K562 (cell line): ENCODE measurements around the gene DALRD3. TPM values are rescaled to one million over a fixed set of nuclear protein-coding genes. Genes with fewer than 3 reads are reported as not detected.
A peak's percentile ranks its signal among the peaks of the same experiment; 100 is the strongest.
"Not testable (repeated sequence)": the region's sequence is repeated elsewhere in the genome, so short reads cannot be mapped to it uniquely, and the experiment has no call there.

Source experiments
- ATAC-seq: fragments of 200-7000 bp; cut with Tn5 transposase; 3 replicates; pipeline ENCODE4 v1.9.1; 2020; ENCODE audit warnings: moderate library complexity
- BruUV-seq: library from RNA; stranded (reverse); fragments of 400-500 nt; replicated peaks from 2 replicates; lab custom pipeline; 2021; lab: Mats Ljungman, UMichigan
- CTCF ChIA-PET: fragments of 300-600 bp; formaldehyde crosslinking; extraction: SDS; loops from one replicate; lab custom pipeline; 2021; ENCODE audit warnings: low intra/inter-chr PET ratio; lab: Yijun Ruan, JAX
- POLR2A ChIA-PET: fragments of 300-600, 350-650 bp; sonication (Branson Sonifier 250); formaldehyde crosslinking; extraction: SDS; loops from one replicate; lab custom pipeline; 2021; ENCODE audit warnings: antibody characterized with exemption, inconsistent platforms; lab: Yijun Ruan, JAX
- DNase-seq, 4 experiments: peaks; one replicate each; pipeline versions ENCODE4 v3.0.0 to v3.0.0-alpha.2; 2011 to 2018; ENCODE audit warnings: low spot score in 3 of 4, mixed read lengths in 3 of 4; ENCODE audit errors: extremely low read depth in 1 of 4
- FAIRE-seq: peaks from 2 replicates; lab custom pipeline; 2011; peaks lifted over from hg19 to GRCh38; lab: Jason Lieb, UNC
- H2AFZ ChIP-seq: 2 replicates; pipeline ENCODE4 v1.6.0; 2011; ENCODE audit warnings: low read depth, low read length, control low read depth, inconsistent platforms
- H3K27ac ChIP-seq: fragments of 200-600 bp; 3 replicates; pipeline ENCODE4 v1.8.0; 2011; ENCODE audit warnings: low read depth, mild to moderate bottlenecking, control low read depth, inconsistent platforms, low read length, moderate library complexity, mixed read lengths; ENCODE audit errors: extremely low read depth
- H3K27me3 ChIP-seq, 2 experiments: fragments of 300-600 bp in 1 of 2; 2 replicates in 1 of 2; 3 replicates in 1 of 2; pipeline versions ENCODE4 v1.6.0 to v1.8.0; 2011; ENCODE audit warnings: inconsistent platforms in 2 of 2, low read length in 2 of 2, mild to moderate bottlenecking in 1 of 2, mixed read lengths in 1 of 2, moderate library complexity in 1 of 2; ENCODE audit not compliant: control insufficient read depth in 2 of 2, insufficient read depth in 2 of 2
- H3K36me3 ChIP-seq: fragments of 300-600 bp; 3 replicates; pipeline ENCODE4 v1.8.0; 2011; ENCODE audit warnings: mild to moderate bottlenecking, low read length, inconsistent platforms; ENCODE audit not compliant: control insufficient read depth, insufficient read depth
- H3K4me1 ChIP-seq, 2 experiments: fragments of 200-600 bp in 1 of 2; replicated peaks in 1 of 2; 2 replicates in 1 of 2; 3 replicates in 1 of 2; pipeline versions ENCODE4 v1.5.1 to v1.8.0; 2011; ENCODE audit warnings: inconsistent platforms in 2 of 2, low read length in 2 of 2, mild to moderate bottlenecking in 1 of 2, mixed read lengths in 1 of 2, moderate library complexity in 1 of 2; ENCODE audit not compliant: control insufficient read depth in 2 of 2, insufficient read depth in 2 of 2
- H3K4me2 ChIP-seq: 2 replicates; pipeline ENCODE4 v1.6.1; 2011; ENCODE audit warnings: low read length, control low read depth, inconsistent platforms, mixed read lengths; ENCODE audit not compliant: insufficient read depth
- H3K4me3 ChIP-seq: fragments of 200-600 bp; sonication (generic), shearing (Covaris generic); 2 replicates; pipeline ENCODE4 v1.5.1; 2016; ENCODE audit warnings: control low read depth, inconsistent platforms
- H3K79me2 ChIP-seq: fragments of 200-600 bp; 3 replicates; pipeline ENCODE4 v1.8.0; 2011; ENCODE audit warnings: low read length, inconsistent platforms; ENCODE audit not compliant: control insufficient read depth, insufficient read depth
- H3K9ac ChIP-seq, 2 experiments: 2 replicates each; pipeline versions ENCODE4 v1.6.0 to v1.6.1; 2011; ENCODE audit warnings: low read depth in 2 of 2, low read length in 2 of 2, control low read depth in 1 of 2, inconsistent platforms in 1 of 2, mild to moderate bottlenecking in 1 of 2, mixed read lengths in 1 of 2; ENCODE audit not compliant: insufficient read depth in 1 of 2
- H3K9me1 ChIP-seq: one replicate; pipeline ENCODE4 v1.6.0; 2011; ENCODE audit warnings: inconsistent platforms, mild to moderate bottlenecking, low read length, moderate library complexity; ENCODE audit not compliant: control insufficient read depth, insufficient read depth
- H3K9me3 ChIP-seq: replicated peaks from 2 replicates; pipeline ENCODE4 v1.5.1; 2011; ENCODE audit warnings: low read depth, low read length, inconsistent platforms; ENCODE audit not compliant: control insufficient read depth, insufficient read depth
- H4K20me1 ChIP-seq: replicated peaks from 2 replicates; pipeline ENCODE4 v1.6.1; 2011; ENCODE audit warnings: low read length, inconsistent platforms, mixed read lengths; ENCODE audit not compliant: control insufficient read depth, insufficient read depth
- PRDM10 ChIP-seq: fragments of 450-650 bp; IDR thresholded peaks from 2 replicates; pipeline ENCODE4 v1.6.1; 2018; ENCODE audit not compliant: partially characterized antibody
- WGBS: fragments of 100-300 bp; shearing (Covaris generic); methylation state at CpG from one replicate; pipeline ENCODE4 v1.1.6; 2016; ENCODE audit warnings: low coverage, mixed read lengths; ENCODE audit not compliant: insufficient coverage; ENCODE audit errors: missing lambda C conversion rate; 5-methylcytosine and 5-hydroxymethylcytosine counted together
- in situ Hi-C: fragments of 300-500 bp; cut with MboI; formaldehyde crosslinking; loops from 4 replicates; pipeline ENCODE4 v1.15.0; 2018; ENCODE audit warnings: inconsistent platforms, mixed read lengths
- intact Hi-C: fragments of 100-400 bp; cut with micrococcal nuclease; formaldehyde crosslinking; loops from 2 replicates; pipeline ENCODE4 v1.14.2; 2022
- polyA plus RNA-seq, 8 experiments: library from polyadenylated mRNA; depleted of rRNA in 4 of 8; stranded (reverse) in 5 of 8; unstranded in 3 of 8; fragments of >200 nt; fragmentation: Nextera tagmentation in 2 of 8; fragmentation: Illumina TruSeq in 1 of 8; extraction: Ambion mirVana in 2 of 8; extraction: Trizol in 1 of 8; gene quantifications; 2 replicates each; pipeline versions ENCODE4 v1.2.1 to v1.2.3, GENCODE V29; 2011 to 2014; ENCODE audit warnings: inconsistent platforms in 1 of 8, missing spikeins in 1 of 8
- total RNA-seq, 7 experiments: library from RNA; depleted of rRNA in 6 of 7; stranded (reverse); fragments of >200 nt in 6 of 7; fragmentation: Illumina TruSeq in 2 of 7; extraction: Trizol in 2 of 7; gene quantifications; 2 replicates each; pipeline versions ENCODE4 v1.2.1 to v1.2.3, GENCODE V29; 2011 to 2021; ENCODE audit warnings: low replicate concordance in 1 of 7

The DALRD3 gene
- total and polyA plus RNA-seq, 9 of the 15 experiments (the other 6 are each of a cell fraction or from before 2014, with no cell fraction given), result 6.6 to 31.3 (median 14.4) TPM

DNA sequence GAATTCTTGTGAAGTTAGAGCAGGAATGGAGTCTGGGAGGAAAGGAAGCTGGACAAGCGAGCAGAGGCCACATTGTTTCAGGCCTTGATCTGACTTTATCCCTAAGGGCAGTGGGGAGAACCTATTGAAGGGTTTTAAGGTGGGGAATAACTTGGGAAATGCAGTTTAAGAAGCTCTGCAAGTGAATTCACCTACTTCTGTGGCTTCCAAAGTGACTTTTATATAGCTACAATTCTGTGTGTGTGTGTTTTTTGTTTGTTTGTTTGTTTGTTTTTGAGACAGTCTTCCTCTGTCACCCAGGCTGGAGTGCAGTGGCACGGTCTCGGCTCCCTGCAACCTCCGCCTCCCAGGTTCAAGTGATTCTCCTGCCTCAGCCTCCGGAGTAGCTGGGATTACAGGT, 9.8 kb downstream of the DALRD3 start:
- H4K20me1 ChIP-seq, H3K27me3 ChIP-seq, H3K9me3 ChIP-seq, ATAC-seq, H2AFZ ChIP-seq, in situ Hi-C loops, BruUV-seq, CTCF ChIA-PET, H3K9me1 ChIP-seq, FAIRE-seq, DNase-seq: not testable (repeated sequence)
- peaks cover 19 to 54% of the 10 kb centered on the region in 2 experiments; a peak in 4 of 5 replicates for H3K4me1 ChIP-seq
- peak overlapping the region; percentile 80 for H3K4me3 ChIP-seq
- POLR2A ChIA-PET, result interaction anchor here (0.6 to 3.0 kb wide), 5 partner anchors 12 to 126 kb away, joined by 3 to 104 read pairs (median 5); partner anchors contain the start of genes DALRD3, NDUFAF3 and QRICH1
- peak overlapping the region; percentile 74 to 93 for H3K9ac ChIP-seq
- H3K4me2 ChIP-seq, result peak overlapping the region; percentile 94
- intact Hi-C loops, result loop anchor here (5.0 kb wide), 1 partner anchor 91 kb away; the partner anchor contains the start of gene ARIH2
- peaks cover 56% of the 10 kb centered on the region for H3K79me2 ChIP-seq
- TF ChIP-seq PRDM10, result peak; percentile 76
- H3K27ac ChIP-seq, result peak overlapping the region; percentile 69
- peaks cover 30% of the 10 kb centered on the region; the same call in 2 of the 3 replicates for H3K36me3 ChIP-seq
- WGBS, result 81% methylated on average over 5 of the region's 5 CpGs
